SH-SY5Y (cell line): Measurements from ENCODE around the gene SLC6A2.

Source experiments
- GATA2 ChIP-seq: IDR thresholded peaks from 2 replicates; pipeline ENCODE4 v1.6.1; 2011; ENCODE audit warnings: mild to moderate bottlenecking, low read depth, low read length
- GATA3 ChIP-seq: IDR thresholded peaks from 2 replicates; pipeline ENCODE4 v1.6.1; 2011; ENCODE audit warnings: low read depth, mild to moderate bottlenecking, low read length, moderate library complexity

The SLC6A2 gene

GRCh38 chr16:55655897-55656681 lies at the start of gene SLC6A2:
TSS of gene SLC6A2 (plus strand) at chr16:55655988. CDS start at chr16:55656695, 707 bp downstream.
- TF ChIP-seq GATA3 (no peak), GATA2 (no peak)

- TF ChIP-seq GATA3 (no peak), GATA2 (no peak)
Measured at GRCh38 chr16:55613613-55614335, 42.0 kb upstream of the SLC6A2 start.

GRCh38 chr16:55615071-55615470 lies 40.7 kb upstream of the SLC6A2 start:
- TF ChIP-seq GATA2 (no peak), GATA3 (no peak)

- no peak for TF ChIP-seq GATA2
- TF ChIP-seq GATA3, result no peak
Measured at GRCh38 chr16:55621771-55622170, 34.0 kb upstream of the SLC6A2 start.

- TF ChIP-seq GATA3 (no peak), GATA2 (no peak)
Measured at GRCh38 chr16:55622272-55622671, 33.5 kb upstream of the SLC6A2 start.

- TF ChIP-seq GATA2 (no peak), GATA3 (no peak)
Measured at GRCh38 chr16:55622930-55623561, 32.7 kb upstream of the SLC6A2 start.

- TF ChIP-seq GATA3 (no peak), GATA2 (no peak)
Measured at GRCh38 chr16:55623640-55624039, 32.1 kb upstream of the SLC6A2 start.

- no peak for TF ChIP-seq GATA3
- TF ChIP-seq GATA2, result no peak
Measured at GRCh38 chr16:55624696-55625095, 31.1 kb upstream of the SLC6A2 start.

GRCh38 chr16:55625843-55626242 lies 29.9 kb upstream of the SLC6A2 start:
- TF ChIP-seq GATA2, result no peak
- no peak for TF ChIP-seq GATA3

- TF ChIP-seq GATA2 (no peak), GATA3 (no peak)
Measured at GRCh38 chr16:55628306-55628968, 27.4 kb upstream of the SLC6A2 start.

- TF ChIP-seq GATA2 (no peak), GATA3 (no peak)
Measured at GRCh38 chr16:55630774-55631173, 25.0 kb upstream of the SLC6A2 start.

GRCh38 chr16:55632259-55632658 lies 23.5 kb upstream of the SLC6A2 start:
- TF ChIP-seq GATA2, result no peak
- no peak for TF ChIP-seq GATA3

- no peak for TF ChIP-seq GATA2
- TF ChIP-seq GATA3, result no peak
Measured at GRCh38 chr16:55634193-55634592, 21.6 kb upstream of the SLC6A2 start.

GRCh38 chr16:55638256-55638655 lies 17.5 kb upstream of the SLC6A2 start:
- no peak for TF ChIP-seq GATA3
